Body of pancreas (tissue), 4 donors: ENCODE results near the gene KIZ. TPM values are rescaled to one million over a fixed set of nuclear protein-coding genes. Genes with fewer than 3 reads are reported as not detected.

Experiments
- ATAC-seq: fragments of 150-250 bp; one replicate; pipeline ENCODE4 v1.9.1; 2016
- DNase-seq, 4 donors: peaks; one replicate each; pipeline ENCODE4 v3.0.0-alpha.2; 2019
- H3K27ac ChIP-seq, 4 donors: fragments of 200-600 bp; sonication (generic); 1 replicate in 3 of 4; 2 replicates in 1 of 4; pipeline versions ENCODE4 v1.5.1 to v1.6.1; 2016 to 2019; ENCODE audit warnings: mild to moderate bottlenecking in 1 of 4, mixed read lengths in 1 of 4, moderate library complexity in 1 of 4
- H3K27me3 ChIP-seq, 2 donors: fragments of 200-600 bp; sonication (generic); one replicate each; pipeline ENCODE4 v1.6.0; 2016; ENCODE audit warnings: mild to moderate bottlenecking in 1 of 2
- H3K36me3 ChIP-seq, 2 donors: fragments of 200-600 bp; sonication (generic); replicated peaks in 1 of 2; 2 replicates each; pipeline ENCODE4 v1.5.1; 2016; ENCODE audit warnings: low read depth in 2 of 2; ENCODE audit not compliant: insufficient read depth in 1 of 2
- H3K4me1 ChIP-seq: fragments of 200-600 bp; sonication (generic); one replicate; pipeline ENCODE4 v1.6.0; 2016
- H3K4me3 ChIP-seq, 2 donors: fragments of 200-600 bp; sonication (generic); 1 replicate in 1 of 2; 2 replicates in 1 of 2; pipeline ENCODE4 v1.5.1; 2016 to 2019
- H3K9me3 ChIP-seq, 3 donors: fragments of 200-600 bp; sonication (generic); 1 replicate in 2 of 3; 2 replicates in 1 of 3; pipeline ENCODE4 v1.5.1; 2016
- CTCF ChIP-seq, 7 experiments: fragments of 450-650 bp in 4 of 7; fragments of 200-600 bp in 3 of 7; sonication (generic) in 3 of 7; IDR thresholded peaks; one replicate each; pipeline ENCODE4 v1.5.1; 2016 to 2019; ENCODE audit warnings: antibody characterized with exemption in 7 of 7
- POLR2A ChIP-seq, 3 donors: fragments of 450-650 bp; IDR thresholded peaks; one replicate each; pipeline ENCODE4 v1.6.1; 2016; ENCODE audit warnings: antibody characterized with exemption in 3 of 3, mild to moderate bottlenecking in 2 of 3
- WGBS, 2 donors: methylation state at CpG; one replicate each; pipeline ENCODE4 v1.1.5; 2017; 5-methylcytosine and 5-hydroxymethylcytosine counted together
- intact Hi-C: fragments of 100-400 bp; cut with DNase I; formaldehyde crosslinking; loops from one replicate; pipeline ENCODE4 v1.15.1; 2023
- total RNA-seq, 2 donors: library from RNA; depleted of rRNA; stranded (reverse); fragments of >200 nt; gene quantifications; one replicate each; pipeline ENCODE4 v1.1.0, GENCODE V29; 2016

Gene KIZ
- total RNA-seq, 2 donors from 2014 or later, result 17.1 to 28.7 TPM

GRCh38 chr20:21175433-21175832 lies 49.6 kb downstream of the KIZ start:
- no peak for ATAC-seq
- Histone ChIP-seq H3K27ac (no peak overlapping the region), H3K27me3 (no peaks in the 10 kb centered on the region), H3K9me3 (peaks cover 0 to 5% (median 0%) of the 10 kb centered on the region in 3 donors), H3K4me3 (no peak overlapping the region), H3K36me3 (no peaks in the 10 kb centered on the region), H3K4me1 (no peaks in the 10 kb centered on the region)
- intact Hi-C loops, result no loop called here
- no peak for TF ChIP-seq POLR2A (IDR thresholded peaks at IDR 0.05)
- no peak for TF ChIP-seq CTCF (IDR thresholded peaks at IDR 0.05)
- DNase-seq, result no peak

GRCh38 chr20:21177767-21178166 lies 51.9 kb downstream of the KIZ start:
- Histone ChIP-seq H3K4me1 (no peaks in the 10 kb centered on the region), H3K27me3 (no peaks in the 10 kb centered on the region), H3K27ac (no peak overlapping the region), H3K9me3 (peaks cover 0 to 5% (median 0%) of the 10 kb centered on the region in 3 donors), H3K36me3 (no peaks in the 10 kb centered on the region), H3K4me3 (no peak overlapping the region)
- 94 to 99% methylated on average over 2 of the region's 2 CpGs for WGBS, 2 donors
- intact Hi-C loops, result no loop called here
- no peak for ATAC-seq
- TF ChIP-seq POLR2A (IDR thresholded peaks at IDR 0.05) (no peak), CTCF (IDR thresholded peaks at IDR 0.05) (no peak)
- DNase-seq, result no peak

GRCh38 chr20:21179757-21180156 lies 53.9 kb downstream of the KIZ start:
- H3K27me3 ChIP-seq, result no peaks in the 10 kb centered on the region
- no peak for TF ChIP-seq POLR2A (IDR thresholded peaks at IDR 0.05)
- no peak for TF ChIP-seq CTCF (IDR thresholded peaks at IDR 0.05)
- intact Hi-C loops, result no loop called here

GRCh38 chr20:21180248-21180647 lies 54.4 kb downstream of the KIZ start:
- DNase-seq (no peak), ATAC-seq (no peak)
- no peak for TF ChIP-seq CTCF (IDR thresholded peaks at IDR 0.05)
- TF ChIP-seq POLR2A (IDR thresholded peaks at IDR 0.05), result no peak
- no peak overlapping the region for H3K27ac ChIP-seq
- H3K4me3 ChIP-seq, result no peak overlapping the region
- no peaks in the 10 kb centered on the region for H3K4me1 ChIP-seq
- H3K27me3 ChIP-seq, result no peaks in the 10 kb centered on the region
- no peaks in the 10 kb centered on the region for H3K36me3 ChIP-seq
- H3K9me3 ChIP-seq, result peaks cover 0 to 5% (median 0%) of the 10 kb centered on the region in 3 donors
- 75 to 89% methylated on average over 6 of the region's 6 CpGs for WGBS, 2 donors
- intact Hi-C loops, result no loop called here

More at GRCh38 chr20:21179757-21180156, 53.9 kb downstream of the KIZ start:
- peaks cover 0 to 5% (median 0%) of the 10 kb centered on the region in 3 donors for H3K9me3 ChIP-seq
- DNase-seq (no peak), ATAC-seq (no peak)
- H3K27ac ChIP-seq, result no peak overlapping the region
- H3K4me3 ChIP-seq, result no peak overlapping the region
- WGBS, 2 donors, result 84 to 87% methylated on average over 2 of the region's 2 CpGs
- H3K36me3 ChIP-seq, result no peaks in the 10 kb centered on the region
- no peaks in the 10 kb centered on the region for H3K4me1 ChIP-seq

GRCh38 chr20:21181028-21181427 lies 55.1 kb downstream of the KIZ start:
- TF ChIP-seq POLR2A (IDR thresholded peaks at IDR 0.05) (no peak), CTCF (IDR thresholded peaks at IDR 0.05) (no peak)
- Histone ChIP-seq H3K36me3 (no peaks in the 10 kb centered on the region), H3K27me3 (no peaks in the 10 kb centered on the region), H3K4me3 (no peak overlapping the region), H3K4me1 (no peaks in the 10 kb centered on the region), H3K27ac (no peak overlapping the region), H3K9me3 (peaks cover 0 to 5% (median 0%) of the 10 kb centered on the region in 3 donors)
- DNase-seq (no peak), ATAC-seq (no peak)
- intact Hi-C loops, result no loop called here
- WGBS, 2 donors, result 90 to 92% methylated on average over 3 of the region's 3 CpGs
